Prostate gland (tissue), 2 donors: Measurements from ENCODE around the gene TGFBRAP1.

Source experiments
- POLR2A ChIP-seq: fragments of 450-650 bp; IDR thresholded peaks from one replicate; pipeline ENCODE4 v1.6.1; 2016; ENCODE audit warnings: antibody characterized with exemption, mild to moderate bottlenecking
- TF ChIP-seq, protein P1 (sequence below), 4 experiments: fragments of 200-600 bp in 2 of 4; fragments of 450-650 bp in 2 of 4; sonication (generic) in 2 of 4; IDR thresholded peaks; 1 replicate in 3 of 4; 2 replicates in 1 of 4; pipeline ENCODE4 v1.5.1; 2016 to 2019; ENCODE audit warnings: antibody characterized with exemption in 4 of 4, mild to moderate bottlenecking in 2 of 4, moderate library complexity in 2 of 4

DNA sequence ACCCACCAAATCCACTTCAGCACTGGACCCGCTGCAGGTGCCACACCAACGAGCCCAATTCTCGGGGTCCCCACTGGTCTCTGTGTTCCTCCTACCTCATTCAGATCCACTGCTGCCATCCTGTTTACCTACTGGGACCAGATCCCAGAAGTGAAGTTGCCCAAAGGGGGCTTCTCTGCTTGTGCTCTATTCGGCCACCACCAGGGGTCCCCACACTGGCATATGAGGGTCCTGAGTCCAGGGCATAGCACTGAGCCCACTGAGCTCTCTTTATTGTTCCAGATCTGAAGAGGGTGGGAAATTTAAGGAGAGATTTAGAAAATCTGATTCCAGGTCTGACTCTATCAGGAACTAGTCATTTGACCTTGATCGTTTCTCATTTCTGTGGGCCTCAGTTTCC, 85.6 kb downstream of the TGFBRAP1 start:
- no peak for TF ChIP-seq POLR2A
- TF ChIP-seq, protein P1, sequence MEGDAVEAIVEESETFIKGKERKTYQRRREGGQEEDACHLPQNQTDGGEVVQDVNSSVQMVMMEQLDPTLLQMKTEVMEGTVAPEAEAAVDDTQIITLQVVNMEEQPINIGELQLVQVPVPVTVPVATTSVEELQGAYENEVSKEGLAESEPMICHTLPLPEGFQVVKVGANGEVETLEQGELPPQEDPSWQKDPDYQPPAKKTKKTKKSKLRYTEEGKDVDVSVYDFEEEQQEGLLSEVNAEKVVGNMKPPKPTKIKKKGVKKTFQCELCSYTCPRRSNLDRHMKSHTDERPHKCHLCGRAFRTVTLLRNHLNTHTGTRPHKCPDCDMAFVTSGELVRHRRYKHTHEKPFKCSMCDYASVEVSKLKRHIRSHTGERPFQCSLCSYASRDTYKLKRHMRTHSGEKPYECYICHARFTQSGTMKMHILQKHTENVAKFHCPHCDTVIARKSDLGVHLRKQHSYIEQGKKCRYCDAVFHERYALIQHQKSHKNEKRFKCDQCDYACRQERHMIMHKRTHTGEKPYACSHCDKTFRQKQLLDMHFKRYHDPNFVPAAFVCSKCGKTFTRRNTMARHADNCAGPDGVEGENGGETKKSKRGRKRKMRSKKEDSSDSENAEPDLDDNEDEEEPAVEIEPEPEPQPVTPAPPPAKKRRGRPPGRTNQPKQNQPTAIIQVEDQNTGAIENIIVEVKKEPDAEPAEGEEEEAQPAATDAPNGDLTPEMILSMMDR (IDR thresholded peaks at IDR 0.05): no peak
